K562 (cell line): ENCODE measurements around the gene GPR107. TPM values are rescaled to one million over a fixed set of nuclear protein-coding genes. Genes with fewer than 3 reads are reported as not detected.

Experiments
- EP400 ChIP-seq: fragments of 450-650 bp; IDR thresholded peaks from 2 replicates; pipeline ENCODE4 v1.6.1; 2017; ENCODE audit warnings: antibody characterized with exemption, mild to moderate bottlenecking, moderate library complexity
- GTF2F1 ChIP-seq: IDR thresholded peaks from 2 replicates; pipeline ENCODE4 v1.6.1; 2011; ENCODE audit warnings: low read depth, low read length, improper control_type of control experiment
- HOMEZ ChIP-seq: fragments of 250-450 bp; sonication (Bioruptor Pico); IDR thresholded peaks from 2 replicates; pipeline ENCODE4 v1.4.0; 2020; ENCODE audit warnings: mild to moderate bottlenecking, moderate library complexity
- ILF3 ChIP-seq: fragments of 450-650 bp; IDR thresholded peaks from 2 replicates; pipeline ENCODE4 v1.6.1; 2018; ENCODE audit warnings: antibody characterized with exemption, mild to moderate bottlenecking, moderate library complexity, borderline replicate concordance
- MXD1 ChIP-seq: fragments of 250-450 bp; sonication (Bioruptor Pico); IDR thresholded peaks from 2 replicates; pipeline ENCODE4 v1.8.0; 2021; ENCODE audit warnings: borderline replicate concordance, mild to moderate bottlenecking, moderate library complexity; ENCODE audit not compliant: poor library complexity, severe bottlenecking
- NFE2 ChIP-seq: IDR thresholded peaks from 2 replicates; pipeline ENCODE4 v1.6.1; 2014; ENCODE audit warnings: antibody characterized with exemption, low read depth
- NONO ChIP-seq, 2 experiments: fragments of 200-400 bp in 1 of 2; fragments of 450-650 bp in 1 of 2; formaldehyde crosslinking in 1 of 2; IDR thresholded peaks; 2 replicates each; pipeline ENCODE4 v1.6.1; 2017; ENCODE audit warnings: low read depth in 2 of 2, mild to moderate bottlenecking in 2 of 2, moderate library complexity in 2 of 2, low read length in 1 of 2
- SIN3A ChIP-seq, 2 experiments: fragments of 150-350 bp in 1 of 2; IDR thresholded peaks; 2 replicates each; pipeline ENCODE4 v1.6.1; 2011 to 2016; ENCODE audit warnings: borderline replicate concordance in 2 of 2, low read depth in 2 of 2, low read length in 2 of 2, mild to moderate bottlenecking in 2 of 2, moderate library complexity in 2 of 2; ENCODE audit not compliant: control insufficient read depth in 1 of 2
- TCFL5 ChIP-seq: fragments of 250-450 bp; sonication (Bioruptor Pico); conservative IDR thresholded peaks from 2 replicates; pipeline ENCODE4 v1.6.1; 2021; ENCODE audit warnings: mild to moderate bottlenecking, moderate library complexity, matching md5 sums
- ZBTB43 ChIP-seq: sonication (generic); formaldehyde crosslinking; IDR thresholded peaks from 2 replicates; pipeline ENCODE4 v1.8.0; 2023; ENCODE audit warnings: mild to moderate bottlenecking, missing genetic modification reagents
- ZNF785 ChIP-seq: fragments of 250-450 bp; sonication (Bioruptor Pico); IDR thresholded peaks from 2 replicates; pipeline ENCODE4 v1.4.0; 2020; ENCODE audit warnings: mild to moderate bottlenecking
- polyA plus RNA-seq, 8 experiments: library from polyadenylated mRNA; depleted of rRNA in 4 of 8; stranded (reverse) in 5 of 8; unstranded in 3 of 8; fragments of >200 nt; fragmentation: Nextera tagmentation in 2 of 8; fragmentation: Illumina TruSeq in 1 of 8; extraction: Ambion mirVana in 2 of 8; extraction: Trizol in 1 of 8; gene quantifications; 2 replicates each; pipeline versions ENCODE4 v1.2.1 to v1.2.3, GENCODE V29; 2011 to 2014; ENCODE audit warnings: inconsistent platforms in 1 of 8, missing spikeins in 1 of 8
- total RNA-seq, 7 experiments: library from RNA; depleted of rRNA in 6 of 7; stranded (reverse); fragments of >200 nt in 6 of 7; fragmentation: Illumina TruSeq in 2 of 7; extraction: Trizol in 2 of 7; gene quantifications; 2 replicates each; pipeline versions ENCODE4 v1.2.1 to v1.2.3, GENCODE V29; 2011 to 2021; ENCODE audit warnings: low replicate concordance in 1 of 7
- TF ChIP-seq, protein P1 (sequence below): sonication (generic); formaldehyde crosslinking; IDR thresholded peaks from 2 replicates; pipeline ENCODE4 v1.9.0; 2022; ENCODE audit warnings: mild to moderate bottlenecking, missing genetic modification reagents
- TF ChIP-seq, protein P2 (sequence below): fragments of 250-450 bp; sonication (Bioruptor Pico); IDR thresholded peaks from 2 replicates; pipeline ENCODE4 v1.8.0; 2022; ENCODE audit warnings: inconsistent platforms
- TF ChIP-seq, protein P3 (sequence below), 2 experiments: IDR thresholded peaks; 2 replicates each; pipeline ENCODE4 v1.6.1; 2011; ENCODE audit warnings: borderline replicate concordance in 1 of 2, control low read depth in 1 of 2, low read depth in 1 of 2, low read length in 1 of 2, mild to moderate bottlenecking in 1 of 2, mixed read lengths in 1 of 2, moderate library complexity in 1 of 2; ENCODE audit not compliant: insufficient read depth in 1 of 2, insufficient read length in 1 of 2, poor library complexity in 1 of 2, severe bottlenecking in 1 of 2; ENCODE audit errors: extremely low read depth in 1 of 2
- TF ChIP-seq, protein P4 (sequence below), 2 experiments: fragments of 450-650 bp; conservative IDR thresholded peaks; 2 replicates each; pipeline ENCODE4 v1.6.1; 2017; ENCODE audit warnings: mild to moderate bottlenecking in 2 of 2, moderate library complexity in 2 of 2

Gene GPR107
- total and polyA plus RNA-seq, 9 of the 15 experiments (the other 6 are each of a cell fraction or from before 2014, with no cell fraction given) = 3.2 to 34.6 (median 14.4) TPM

GRCh38 chr9:130043654-130044623, 9.8 kb upstream of the GPR107 start (continued):
- TF ChIP-seq, protein P1, sequence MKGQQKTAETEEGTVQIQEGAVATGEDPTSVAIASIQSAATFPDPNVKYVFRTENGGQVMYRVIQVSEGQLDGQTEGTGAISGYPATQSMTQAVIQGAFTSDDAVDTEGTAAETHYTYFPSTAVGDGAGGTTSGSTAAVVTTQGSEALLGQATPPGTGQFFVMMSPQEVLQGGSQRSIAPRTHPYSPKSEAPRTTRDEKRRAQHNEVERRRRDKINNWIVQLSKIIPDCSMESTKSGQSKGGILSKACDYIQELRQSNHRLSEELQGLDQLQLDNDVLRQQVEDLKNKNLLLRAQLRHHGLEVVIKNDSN = peak; percentile 73
- TF ChIP-seq, protein P2, sequence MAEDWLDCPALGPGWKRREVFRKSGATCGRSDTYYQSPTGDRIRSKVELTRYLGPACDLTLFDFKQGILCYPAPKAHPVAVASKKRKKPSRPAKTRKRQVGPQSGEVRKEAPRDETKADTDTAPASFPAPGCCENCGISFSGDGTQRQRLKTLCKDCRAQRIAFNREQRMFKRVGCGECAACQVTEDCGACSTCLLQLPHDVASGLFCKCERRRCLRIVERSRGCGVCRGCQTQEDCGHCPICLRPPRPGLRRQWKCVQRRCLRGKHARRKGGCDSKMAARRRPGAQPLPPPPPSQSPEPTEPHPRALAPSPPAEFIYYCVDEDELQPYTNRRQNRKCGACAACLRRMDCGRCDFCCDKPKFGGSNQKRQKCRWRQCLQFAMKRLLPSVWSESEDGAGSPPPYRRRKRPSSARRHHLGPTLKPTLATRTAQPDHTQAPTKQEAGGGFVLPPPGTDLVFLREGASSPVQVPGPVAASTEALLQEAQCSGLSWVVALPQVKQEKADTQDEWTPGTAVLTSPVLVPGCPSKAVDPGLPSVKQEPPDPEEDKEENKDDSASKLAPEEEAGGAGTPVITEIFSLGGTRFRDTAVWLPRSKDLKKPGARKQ (CRISPR knock-in tag) = no peak
- TF ChIP-seq EP400 (no peak), NFE2 (no peak), SIN3A (IDR thresholded peaks at IDR 0.05; ENCODE audit: borderline replicate concordance in 2 of 2, control insufficient read depth in 1 of 2, low read depth in 2 of 2, low read length in 2 of 2) (no peak), TCFL5 (CRISPR knock-in tag) (no peak), HOMEZ (no peak), ZNF785 (CRISPR knock-in tag) (no peak), ILF3 (no peak), MXD1 (CRISPR knock-in tag) (no peak), NONO (IDR thresholded peaks at IDR 0.05; ENCODE audit: low read depth in 2 of 2, low read length in 1 of 2) (no peak), ZBTB43 (CRISPR knock-in tag) (no peak), GTF2F1 (no peak)
- TF ChIP-seq, protein P3, sequence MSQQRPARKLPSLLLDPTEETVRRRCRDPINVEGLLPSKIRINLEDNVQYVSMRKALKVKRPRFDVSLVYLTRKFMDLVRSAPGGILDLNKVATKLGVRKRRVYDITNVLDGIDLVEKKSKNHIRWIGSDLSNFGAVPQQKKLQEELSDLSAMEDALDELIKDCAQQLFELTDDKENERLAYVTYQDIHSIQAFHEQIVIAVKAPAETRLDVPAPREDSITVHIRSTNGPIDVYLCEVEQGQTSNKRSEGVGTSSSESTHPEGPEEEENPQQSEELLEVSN (IDR thresholded peaks at IDR 0.05; ENCODE audit: borderline replicate concordance in 1 of 2, extremely low read depth in 1 of 2, insufficient read depth in 1 of 2, insufficient read length in 1 of 2, low read depth in 1 of 2, low read length in 1 of 2, poor library complexity in 1 of 2, severe bottlenecking in 1 of 2) = peak; percentile 46 to 83
- TF ChIP-seq, protein P4, sequence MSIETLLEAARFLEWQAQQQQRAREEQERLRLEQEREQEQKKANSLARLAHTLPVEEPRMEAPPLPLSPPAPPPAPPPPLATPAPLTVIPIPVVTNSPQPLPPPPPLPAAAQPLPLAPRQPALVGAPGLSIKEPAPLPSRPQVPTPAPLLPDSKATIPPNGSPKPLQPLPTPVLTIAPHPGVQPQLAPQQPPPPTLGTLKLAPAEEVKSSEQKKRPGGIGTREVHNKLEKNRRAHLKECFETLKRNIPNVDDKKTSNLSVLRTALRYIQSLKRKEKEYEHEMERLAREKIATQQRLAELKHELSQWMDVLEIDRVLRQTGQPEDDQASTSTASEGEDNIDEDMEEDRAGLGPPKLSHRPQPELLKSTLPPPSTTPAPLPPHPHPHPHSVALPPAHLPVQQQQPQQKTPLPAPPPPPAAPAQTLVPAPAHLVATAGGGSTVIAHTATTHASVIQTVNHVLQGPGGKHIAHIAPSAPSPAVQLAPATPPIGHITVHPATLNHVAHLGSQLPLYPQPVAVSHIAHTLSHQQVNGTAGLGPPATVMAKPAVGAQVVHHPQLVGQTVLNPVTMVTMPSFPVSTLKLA (conservative IDR thresholded peaks at IDR 0.05) = peak; percentile 56 to 86
